GM23338 (cell line): Measurements from ENCODE around the gene CLPX. TPM values are rescaled to one million over a fixed set of nuclear protein-coding genes. Genes with fewer than 3 reads are reported as not detected.

Experiments used
- ATAC-seq: fragments of 200-7000 bp; cut with Tn5 transposase; 3 replicates; pipeline ENCODE4 v1.9.1; 2020
- DNase-seq: peaks from one replicate; pipeline ENCODE4 v3.0.0-alpha.2; 2015; ENCODE audit warnings: low spot score
- H2AFZ ChIP-seq: fragments of 200-600 bp; sonication (generic); 2 replicates; pipeline ENCODE4 v1.8.0; 2016; ENCODE audit warnings: antibody characterized with exemption, mild to moderate bottlenecking, moderate library complexity
- H3F3A ChIP-seq: fragments of 200-600 bp; sonication (generic); replicated peaks from 2 replicates; pipeline ENCODE4 v1.8.0; 2017; ENCODE audit warnings: antibody characterized with exemption, mixed run types, low read depth
- H3K27ac ChIP-seq: fragments of 200-600 bp; sonication (generic); 2 replicates; pipeline ENCODE4 v1.6.1; 2016; ENCODE audit warnings: low read depth
- H3K27me3 ChIP-seq: fragments of 200-600 bp; sonication (generic); 2 replicates; pipeline ENCODE4 v1.8.0; 2016; ENCODE audit warnings: mild to moderate bottlenecking, mixed run types, moderate library complexity; ENCODE audit not compliant: insufficient read depth
- H3K36me3 ChIP-seq: fragments of 200-600 bp; sonication (generic); 2 replicates; pipeline ENCODE4 v1.8.0; 2016; ENCODE audit warnings: mild to moderate bottlenecking; ENCODE audit not compliant: insufficient read depth
- H3K4me1 ChIP-seq: fragments of 200-600 bp; sonication (generic); 2 replicates; pipeline ENCODE4 v1.8.0; 2016; ENCODE audit warnings: mild to moderate bottlenecking, moderate library complexity; ENCODE audit not compliant: insufficient read depth
- H3K4me2 ChIP-seq: fragments of 200-600 bp; sonication (generic); 2 replicates; pipeline ENCODE4 v1.7.1; 2017; ENCODE audit warnings: mixed run types
- H3K4me3 ChIP-seq: fragments of 200-600 bp; sonication (generic); 2 replicates; pipeline ENCODE4 v1.6.1; 2016; ENCODE audit warnings: mixed run types
- H3K79me2 ChIP-seq: fragments of 200-600 bp; sonication (generic); replicated peaks from 2 replicates; pipeline ENCODE4 v1.8.0; 2017; ENCODE audit warnings: mild to moderate bottlenecking; ENCODE audit not compliant: insufficient read depth
- H3K9me2 ChIP-seq: fragments of 200-600 bp; sonication (generic); 2 replicates; pipeline ENCODE4 v1.8.0; 2017; ENCODE audit not compliant: insufficient read depth
- H4K20me1 ChIP-seq: fragments of 200-600 bp; sonication (generic); replicated peaks from 2 replicates; pipeline ENCODE4 v1.8.0; 2017; ENCODE audit warnings: mild to moderate bottlenecking; ENCODE audit not compliant: insufficient read depth
- H3K27ac Mint-ChIP-seq: 2 replicates; pipeline ENCODE4 v1.8.0; 2020; ENCODE audit warnings: inconsistent platforms, mild to moderate bottlenecking, moderate library complexity, mixed read lengths
- H3K27me3 Mint-ChIP-seq: 3 replicates; pipeline ENCODE4 v1.8.0; 2022; ENCODE audit warnings: low read depth, mild to moderate bottlenecking, moderate library complexity, mixed read lengths, inconsistent platforms; ENCODE audit not compliant: insufficient read depth, poor library complexity
- H3K36me3 Mint-ChIP-seq: 3 replicates; pipeline ENCODE4 v1.8.0; 2021; ENCODE audit warnings: low read depth, mild to moderate bottlenecking, inconsistent platforms, moderate library complexity, mixed read lengths
- H3K4me1 Mint-ChIP-seq: 3 replicates; pipeline ENCODE4 v1.8.0; 2020; ENCODE audit warnings: mild to moderate bottlenecking, inconsistent platforms, mixed read lengths
- H3K4me3 Mint-ChIP-seq: 3 replicates; pipeline ENCODE4 v1.8.0; 2021; ENCODE audit warnings: moderate library complexity, mild to moderate bottlenecking, inconsistent platforms, mixed read lengths
- H3K9me3 Mint-ChIP-seq: 3 replicates; pipeline ENCODE4 v1.8.0; 2020; ENCODE audit warnings: moderate library complexity, mild to moderate bottlenecking, inconsistent platforms, mixed read lengths
- CREB1 ChIP-seq: fragments of 250-450 bp; sonication (Bioruptor Pico); IDR thresholded peaks from 2 replicates; pipeline ENCODE4 v1.5.0; 2020; ENCODE audit warnings: low read depth, mild to moderate bottlenecking, moderate library complexity
- EZH2 ChIP-seq: fragments of 200-600 bp; sonication (generic); IDR thresholded peaks from one replicate; pipeline ENCODE4 v1.8.0; 2017; ENCODE audit warnings: antibody characterized with exemption, mild to moderate bottlenecking, low read depth; ENCODE audit not compliant: unreplicated experiment
- EZH2phosphoT487 ChIP-seq: fragments of 200-600 bp; sonication (generic); IDR thresholded peaks from one replicate; pipeline ENCODE4 v1.8.1; 2018; ENCODE audit warnings: antibody characterized with exemption; ENCODE audit not compliant: unreplicated experiment
- JUNB ChIP-seq: IDR thresholded peaks from one replicate; pipeline ENCODE4 v1.6.1; 2016; ENCODE audit warnings: antibody characterized with exemption; ENCODE audit not compliant: unreplicated experiment
- NANOG ChIP-seq: IDR thresholded peaks from 2 replicates; pipeline ENCODE4 v1.6.1; 2016; ENCODE audit warnings: antibody characterized with exemption, borderline replicate concordance
- POLR2AphosphoS5 ChIP-seq: IDR thresholded peaks from 2 replicates; pipeline ENCODE4 v1.6.1; 2016; ENCODE audit warnings: antibody characterized with exemption, low read depth
- ZNF114 ChIP-seq: fragments of 250-450 bp; sonication (Bioruptor Pico); IDR thresholded peaks from 2 replicates; pipeline ENCODE4 v1.5.0; 2020; ENCODE audit warnings: mild to moderate bottlenecking, moderate library complexity
- ZNF331 ChIP-seq: fragments of 250-450 bp; sonication (Bioruptor Pico); IDR thresholded peaks from 2 replicates; pipeline ENCODE4 v1.5.0; 2020; ENCODE audit warnings: low read depth, mild to moderate bottlenecking, moderate library complexity
- polyA plus RNA-seq: library from polyadenylated mRNA; unstranded; fragments of >200 nt; fragmentation: Nextera tagmentation; extraction: Ambion mirVana; gene quantifications from 2 replicates; pipeline ENCODE4 v1.2.1, GENCODE V29; 2016
- total RNA-seq: library from RNA; depleted of rRNA; stranded (reverse); fragments of >200 nt; shearing (Covaris generic); gene quantifications from 2 replicates; pipeline ENCODE4 v1.2.3, GENCODE V29; 2014
- TF ChIP-seq, protein P1 (sequence below), 2 experiments: fragments of 200-600 bp in 1 of 2; sonication (generic) in 1 of 2; conservative IDR thresholded peaks; 2 replicates each; pipeline versions ENCODE4 v1.5.1 to v1.6.1; 2016 to 2017; ENCODE audit warnings: antibody characterized with exemption in 2 of 2, low read depth in 2 of 2, mild to moderate bottlenecking in 2 of 2, moderate library complexity in 1 of 2
- TF ChIP-seq, protein P2 (sequence below): IDR thresholded peaks from 2 replicates; pipeline ENCODE4 v1.6.1; 2016; ENCODE audit warnings: antibody characterized with exemption
- TF ChIP-seq, protein P3 (sequence below): fragments of 250-450 bp; sonication (Bioruptor Pico); IDR thresholded peaks from 2 replicates; pipeline ENCODE4 v1.5.0; 2020; ENCODE audit warnings: mild to moderate bottlenecking, moderate library complexity

The CLPX gene
- total and polyA plus RNA-seq, 2 experiments from 2014 or later, result 18.9 to 40.6 TPM

DNA sequence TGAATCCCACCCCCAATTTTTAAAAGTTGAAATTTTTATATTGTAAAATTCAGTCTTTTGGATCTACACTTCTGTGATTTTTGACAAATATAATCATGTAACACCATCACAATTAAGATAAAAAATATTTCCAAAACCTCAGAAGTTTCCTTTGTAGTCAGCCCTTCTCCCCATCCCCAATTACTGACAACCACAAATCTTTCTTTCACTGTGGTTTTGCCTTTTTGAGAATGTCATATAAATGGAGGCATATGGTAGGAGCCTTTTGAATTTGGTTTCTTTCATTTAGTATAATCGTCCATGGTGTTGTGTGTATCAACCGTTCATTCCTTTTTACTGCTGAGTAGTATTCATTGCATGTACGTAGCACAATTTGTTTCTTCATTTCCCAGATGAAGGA lies 34.0 kb upstream of the CLPX start:
- Histone ChIP-seq H3K27me3 (no peaks in the 10 kb centered on the region), H3K27ac (no peak overlapping the region), H3K4me1 (no peaks in the 10 kb centered on the region), H4K20me1 (no peaks in the 10 kb centered on the region), H3K36me3 (no peaks in the 10 kb centered on the region), H3K4me3 (no peak overlapping the region), H2AFZ (no peak overlapping the region), H3K4me2 (no peak overlapping the region), H3K9me2 (peaks cover 5% of the 10 kb centered on the region; the same call in 1 of the 2 replicates), H3K79me2 (no peaks in the 10 kb centered on the region), H3F3A (no peaks in the 10 kb centered on the region)
- Mint-ChIP-seq H3K36me3 (no peaks in the 10 kb centered on the region; the same call in 2 of the 3 replicates), H3K27ac (no peak overlapping the region), H3K4me3 (no peak overlapping the region), H3K9me3 (no peaks in the 10 kb centered on the region), H3K4me1 (no peaks in the 10 kb centered on the region), H3K27me3 (peaks cover 1% of the 10 kb centered on the region)
- ATAC-seq (no peak), DNase-seq (no peak)
- no peak for TF ChIP-seq JUNB
- no peak for TF ChIP-seq ZNF114 (CRISPR knock-in tag)
- TF ChIP-seq, protein P1, sequence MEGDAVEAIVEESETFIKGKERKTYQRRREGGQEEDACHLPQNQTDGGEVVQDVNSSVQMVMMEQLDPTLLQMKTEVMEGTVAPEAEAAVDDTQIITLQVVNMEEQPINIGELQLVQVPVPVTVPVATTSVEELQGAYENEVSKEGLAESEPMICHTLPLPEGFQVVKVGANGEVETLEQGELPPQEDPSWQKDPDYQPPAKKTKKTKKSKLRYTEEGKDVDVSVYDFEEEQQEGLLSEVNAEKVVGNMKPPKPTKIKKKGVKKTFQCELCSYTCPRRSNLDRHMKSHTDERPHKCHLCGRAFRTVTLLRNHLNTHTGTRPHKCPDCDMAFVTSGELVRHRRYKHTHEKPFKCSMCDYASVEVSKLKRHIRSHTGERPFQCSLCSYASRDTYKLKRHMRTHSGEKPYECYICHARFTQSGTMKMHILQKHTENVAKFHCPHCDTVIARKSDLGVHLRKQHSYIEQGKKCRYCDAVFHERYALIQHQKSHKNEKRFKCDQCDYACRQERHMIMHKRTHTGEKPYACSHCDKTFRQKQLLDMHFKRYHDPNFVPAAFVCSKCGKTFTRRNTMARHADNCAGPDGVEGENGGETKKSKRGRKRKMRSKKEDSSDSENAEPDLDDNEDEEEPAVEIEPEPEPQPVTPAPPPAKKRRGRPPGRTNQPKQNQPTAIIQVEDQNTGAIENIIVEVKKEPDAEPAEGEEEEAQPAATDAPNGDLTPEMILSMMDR (conservative IDR thresholded peaks at IDR 0.05; ENCODE audit: low read depth in 2 of 2), result no peak
- TF ChIP-seq NANOG, result no peak
- no peak for TF ChIP-seq ZNF331 (CRISPR knock-in tag)
- TF ChIP-seq EZH2, result no peak
- no peak for TF ChIP-seq POLR2AphosphoS5

DNA sequence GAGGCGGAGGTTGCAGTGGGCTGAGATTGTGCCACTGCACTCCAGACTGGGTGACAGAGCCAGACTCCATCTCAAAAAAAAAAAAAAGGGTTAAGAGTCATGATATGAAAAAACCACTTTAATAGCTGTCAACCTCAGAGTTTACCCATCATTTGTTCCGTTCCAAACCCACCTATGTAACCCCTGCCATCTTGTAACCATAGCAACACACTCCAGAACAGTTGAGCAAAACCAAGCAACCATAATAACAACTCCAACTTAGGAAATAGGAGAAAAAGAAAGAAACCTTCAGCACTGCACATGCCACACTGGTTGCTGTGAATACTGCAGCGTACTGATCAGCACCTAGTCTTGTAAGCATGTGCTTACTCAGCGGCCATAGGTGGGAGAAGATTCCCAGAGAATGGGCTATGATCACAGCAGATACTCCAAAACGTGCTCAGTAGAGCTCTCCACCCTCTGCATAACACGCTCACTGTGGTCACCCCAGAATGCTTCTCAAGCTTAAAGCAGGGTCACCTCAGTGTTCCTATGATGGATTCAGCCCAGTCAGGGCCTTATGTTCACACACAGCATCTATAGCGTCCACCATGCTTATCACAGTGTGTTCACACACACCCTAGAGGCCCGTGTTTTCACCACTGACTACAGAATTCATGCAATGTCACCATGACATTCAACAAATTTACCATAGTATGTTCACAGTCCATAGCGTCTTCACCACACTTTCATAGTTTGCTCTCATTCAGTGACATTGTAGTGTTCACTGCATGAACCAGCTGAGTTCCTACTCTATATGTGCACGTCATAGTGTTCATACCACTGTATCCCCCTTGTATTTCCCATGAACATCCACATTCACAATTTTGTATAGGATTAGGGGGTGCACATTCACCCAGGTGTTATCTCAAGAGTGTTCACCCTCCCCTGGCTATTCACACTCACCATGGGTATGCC lies 32.7 kb upstream of the CLPX start:
- H4K20me1 ChIP-seq, result no peaks in the 10 kb centered on the region
- no peaks in the 10 kb centered on the region for H3K27me3 ChIP-seq
- no peak overlapping the region for H3K27ac Mint-ChIP-seq
- H3K4me3 ChIP-seq, result no peak overlapping the region
- peaks cover 5% of the 10 kb centered on the region; the same call in 1 of the 2 replicates for H3K9me2 ChIP-seq
- DNase-seq (no peak), ATAC-seq (no peak)
- no peak overlapping the region for H3K27ac ChIP-seq
- H3K27me3 Mint-ChIP-seq, result peaks cover 1% of the 10 kb centered on the region
- H3K79me2 ChIP-seq, result no peaks in the 10 kb centered on the region
- H3K4me3 Mint-ChIP-seq, result no peak overlapping the region
- no peaks in the 10 kb centered on the region for H3K9me3 Mint-ChIP-seq
- no peaks in the 10 kb centered on the region for H3K36me3 ChIP-seq
- H2AFZ ChIP-seq, result no peak overlapping the region
- no peaks in the 10 kb centered on the region for H3K4me1 ChIP-seq
- H3F3A ChIP-seq, result no peaks in the 10 kb centered on the region
- no peak overlapping the region for H3K4me2 ChIP-seq
- no peaks in the 10 kb centered on the region; the same call in 2 of the 3 replicates for H3K36me3 Mint-ChIP-seq
- no peaks in the 10 kb centered on the region for H3K4me1 Mint-ChIP-seq
- TF ChIP-seq, protein P2, sequence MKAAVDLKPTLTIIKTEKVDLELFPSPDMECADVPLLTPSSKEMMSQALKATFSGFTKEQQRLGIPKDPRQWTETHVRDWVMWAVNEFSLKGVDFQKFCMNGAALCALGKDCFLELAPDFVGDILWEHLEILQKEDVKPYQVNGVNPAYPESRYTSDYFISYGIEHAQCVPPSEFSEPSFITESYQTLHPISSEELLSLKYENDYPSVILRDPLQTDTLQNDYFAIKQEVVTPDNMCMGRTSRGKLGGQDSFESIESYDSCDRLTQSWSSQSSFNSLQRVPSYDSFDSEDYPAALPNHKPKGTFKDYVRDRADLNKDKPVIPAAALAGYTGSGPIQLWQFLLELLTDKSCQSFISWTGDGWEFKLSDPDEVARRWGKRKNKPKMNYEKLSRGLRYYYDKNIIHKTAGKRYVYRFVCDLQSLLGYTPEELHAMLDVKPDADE, result no peak
- TF ChIP-seq CREB1 (CRISPR knock-in tag), result no peak
- no peak for TF ChIP-seq POLR2AphosphoS5
- TF ChIP-seq, protein P3, sequence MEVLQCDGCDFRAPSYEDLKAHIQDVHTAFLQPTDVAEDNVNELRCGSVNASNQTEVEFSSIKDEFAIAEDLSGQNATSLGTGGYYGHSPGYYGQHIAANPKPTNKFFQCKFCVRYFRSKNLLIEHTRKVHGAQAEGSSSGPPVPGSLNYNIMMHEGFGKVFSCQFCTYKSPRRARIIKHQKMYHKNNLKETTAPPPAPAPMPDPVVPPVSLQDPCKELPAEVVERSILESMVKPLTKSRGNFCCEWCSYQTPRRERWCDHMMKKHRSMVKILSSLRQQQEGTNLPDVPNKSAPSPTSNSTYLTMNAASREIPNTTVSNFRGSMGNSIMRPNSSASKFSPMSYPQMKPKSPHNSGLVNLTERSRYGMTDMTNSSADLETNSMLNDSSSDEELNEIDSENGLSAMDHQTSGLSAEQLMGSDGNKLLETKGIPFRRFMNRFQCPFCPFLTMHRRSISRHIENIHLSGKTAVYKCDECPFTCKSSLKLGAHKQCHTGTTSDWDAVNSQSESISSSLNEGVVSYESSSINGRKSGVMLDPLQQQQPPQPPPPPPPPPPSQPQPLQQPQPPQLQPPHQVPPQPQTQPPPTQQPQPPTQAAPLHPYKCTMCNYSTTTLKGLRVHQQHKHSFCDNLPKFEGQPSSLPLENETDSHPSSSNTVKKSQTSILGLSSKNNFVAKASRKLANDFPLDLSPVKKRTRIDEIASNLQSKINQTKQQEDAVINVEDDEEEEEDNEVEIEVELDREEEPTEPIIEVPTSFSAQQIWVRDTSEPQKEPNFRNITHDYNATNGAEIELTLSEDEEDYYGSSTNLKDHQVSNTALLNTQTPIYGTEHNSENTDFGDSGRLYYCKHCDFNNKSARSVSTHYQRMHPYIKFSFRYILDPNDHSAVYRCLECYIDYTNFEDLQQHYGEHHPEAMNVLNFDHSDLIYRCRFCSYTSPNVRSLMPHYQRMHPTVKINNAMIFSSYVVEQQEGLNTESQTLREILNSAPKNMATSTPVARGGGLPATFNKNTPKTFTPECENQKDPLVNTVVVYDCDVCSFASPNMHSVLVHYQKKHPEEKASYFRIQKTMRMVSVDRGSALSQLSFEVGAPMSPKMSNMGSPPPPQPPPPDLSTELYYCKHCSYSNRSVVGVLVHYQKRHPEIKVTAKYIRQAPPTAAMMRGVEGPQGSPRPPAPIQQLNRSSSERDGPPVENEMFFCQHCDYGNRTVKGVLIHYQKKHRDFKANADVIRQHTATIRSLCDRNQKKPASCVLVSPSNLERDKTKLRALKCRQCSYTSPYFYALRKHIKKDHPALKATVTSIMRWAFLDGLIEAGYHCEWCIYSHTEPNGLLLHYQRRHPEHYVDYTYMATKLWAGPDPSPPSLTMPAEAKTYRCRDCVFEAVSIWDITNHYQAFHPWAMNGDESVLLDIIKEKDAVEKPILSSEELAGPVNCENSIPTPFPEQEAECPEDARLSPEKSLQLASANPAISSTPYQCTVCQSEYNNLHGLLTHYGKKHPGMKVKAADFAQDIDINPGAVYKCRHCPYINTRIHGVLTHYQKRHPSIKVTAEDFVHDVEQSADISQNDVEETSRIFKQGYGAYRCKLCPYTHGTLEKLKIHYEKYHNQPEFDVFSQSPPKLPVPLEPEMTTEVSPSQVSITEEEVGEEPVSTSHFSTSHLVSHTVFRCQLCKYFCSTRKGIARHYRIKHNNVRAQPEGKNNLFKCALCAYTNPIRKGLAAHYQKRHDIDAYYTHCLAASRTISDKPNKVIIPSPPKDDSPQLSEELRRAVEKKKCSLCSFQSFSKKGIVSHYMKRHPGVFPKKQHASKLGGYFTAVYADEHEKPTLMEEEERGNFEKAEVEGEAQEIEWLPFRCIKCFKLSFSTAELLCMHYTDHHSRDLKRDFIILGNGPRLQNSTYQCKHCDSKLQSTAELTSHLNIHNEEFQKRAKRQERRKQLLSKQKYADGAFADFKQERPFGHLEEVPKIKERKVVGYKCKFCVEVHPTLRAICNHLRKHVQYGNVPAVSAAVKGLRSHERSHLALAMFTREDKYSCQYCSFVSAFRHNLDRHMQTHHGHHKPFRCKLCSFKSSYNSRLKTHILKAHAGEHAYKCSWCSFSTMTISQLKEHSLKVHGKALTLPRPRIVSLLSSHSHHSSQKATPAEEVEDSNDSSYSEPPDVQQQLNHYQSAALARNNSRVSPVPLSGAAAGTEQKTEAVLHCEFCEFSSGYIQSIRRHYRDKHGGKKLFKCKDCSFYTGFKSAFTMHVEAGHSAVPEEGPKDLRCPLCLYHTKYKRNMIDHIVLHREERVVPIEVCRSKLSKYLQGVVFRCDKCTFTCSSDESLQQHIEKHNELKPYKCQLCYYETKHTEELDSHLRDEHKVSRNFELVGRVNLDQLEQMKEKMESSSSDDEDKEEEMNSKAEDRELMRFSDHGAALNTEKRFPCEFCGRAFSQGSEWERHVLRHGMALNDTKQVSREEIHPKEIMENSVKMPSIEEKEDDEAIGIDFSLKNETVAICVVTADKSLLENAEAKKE, result no peak
- TF ChIP-seq EZH2phosphoT487, result no peak
